NCI-H2107 treated with DMSO at 0.1 percent for 48 hours (cell line): ENCODE data around the gene LRRC8A.
"Not testable (repeated sequence)": the region's sequence is repeated elsewhere in the genome, so short reads cannot be mapped to it uniquely, and the experiment has no call there.

Source experiments
- DNase-seq: peaks from one replicate; lab custom pipeline; 2025; ENCODE audit not compliant: unreplicated experiment; lab: John Stamatoyannopoulos, UW

The LRRC8A gene

GRCh38 chr9:128919402-128920089, 37.6 kb downstream of the LRRC8A start:
- no peak for DNase-seq

DNA sequence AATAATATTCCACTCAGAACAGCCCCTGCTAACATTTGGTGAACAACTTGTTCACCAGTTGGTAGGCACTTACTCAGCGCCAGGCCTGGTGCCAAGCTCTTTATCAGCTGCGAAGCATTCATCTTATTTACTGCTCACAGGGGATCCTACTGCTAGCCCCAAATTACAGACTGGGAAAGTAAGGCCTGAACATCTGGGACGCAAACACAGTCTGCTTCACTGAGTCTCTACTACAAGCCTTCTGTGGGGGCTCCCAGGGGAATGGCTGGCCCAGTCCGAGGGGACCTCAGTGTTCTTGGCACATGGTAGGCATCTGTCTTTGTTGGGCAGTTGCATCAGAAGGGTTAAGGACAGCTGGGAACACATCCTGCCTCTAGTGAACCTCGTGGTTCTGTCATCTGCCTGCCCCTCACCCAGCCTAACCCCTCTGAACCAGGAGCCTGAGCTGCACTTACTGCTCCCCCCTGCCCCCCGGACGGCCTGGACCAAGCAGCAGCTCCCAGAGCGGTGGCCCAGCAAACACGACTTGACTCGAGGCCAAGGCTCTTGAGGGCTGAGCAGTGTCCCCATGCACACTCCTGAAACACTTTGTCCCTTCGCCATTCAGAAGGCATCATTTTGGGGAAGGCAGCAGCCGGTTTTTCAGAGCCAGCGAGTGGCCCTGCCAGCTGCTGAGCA, 38.6 kb downstream of the LRRC8A start, which contains the start of gene PHYHD1:
Gene PHYHD1, plus strand, starts transcription at position 602 of the 678 bp plus-strand sequence. CDS start 1,342 bp downstream, outside the sequence.
- DNase-seq: no peak

- no peak for DNase-seq
Measured at GRCh38 chr9:128921881-128922763, 40.2 kb downstream of the LRRC8A start.

DNA sequence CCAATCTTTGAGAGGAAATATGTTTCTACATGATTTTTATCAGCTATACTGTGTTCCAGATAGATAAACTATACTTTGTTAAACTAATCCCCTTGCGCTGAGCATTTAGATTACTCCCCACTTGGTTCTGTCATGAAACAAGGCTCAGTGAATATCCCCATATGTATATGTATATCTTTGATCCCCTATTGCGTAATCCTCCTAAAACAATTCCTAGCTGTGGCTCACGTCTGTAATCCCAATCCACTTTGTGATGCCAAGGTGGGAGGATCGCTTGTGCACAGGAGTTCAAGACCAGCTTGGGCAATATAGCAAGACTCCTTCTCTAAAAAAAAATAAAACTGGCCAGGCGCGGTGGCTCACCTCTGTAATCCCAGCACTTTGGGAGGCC, 41.6 kb downstream of the LRRC8A start:
- no peak for DNase-seq

DNA sequence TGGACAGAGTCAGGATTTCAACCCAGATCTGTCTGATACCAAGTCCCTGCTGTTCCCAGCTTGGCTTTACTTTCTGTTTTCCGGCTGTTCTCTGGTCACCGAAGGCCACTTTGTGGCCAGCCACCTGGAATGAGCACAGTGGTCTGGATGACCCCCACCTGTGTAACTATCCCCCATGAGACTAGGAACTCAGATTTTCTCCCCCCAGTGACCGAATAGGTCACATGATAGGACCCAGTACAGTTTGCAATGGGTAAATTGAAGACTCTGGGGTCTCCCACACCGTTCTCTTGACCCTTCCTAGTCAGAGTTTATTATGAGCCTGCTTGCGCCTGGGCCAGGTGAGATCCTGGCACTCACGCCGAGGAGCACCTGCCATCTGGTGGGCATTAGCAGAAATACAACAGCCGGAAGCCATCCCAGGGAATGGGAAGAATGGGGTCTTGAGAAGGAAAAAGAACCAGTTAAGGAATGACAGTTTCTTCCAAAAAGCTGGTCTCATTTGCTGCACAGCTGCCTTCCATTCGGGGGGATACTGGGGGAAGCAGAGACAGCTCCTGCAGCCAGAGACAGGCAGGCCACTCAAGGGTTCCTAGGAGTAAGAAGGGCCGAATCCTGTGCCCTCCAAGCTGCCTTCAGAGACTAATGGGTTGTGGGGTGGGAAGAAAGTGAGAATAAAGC, 45.9 kb downstream of the LRRC8A start:
- DNase-seq: no peak

GRCh38 chr9:128928624-128929023, 46.7 kb downstream of the LRRC8A start:
- no peak for DNase-seq

DNA sequence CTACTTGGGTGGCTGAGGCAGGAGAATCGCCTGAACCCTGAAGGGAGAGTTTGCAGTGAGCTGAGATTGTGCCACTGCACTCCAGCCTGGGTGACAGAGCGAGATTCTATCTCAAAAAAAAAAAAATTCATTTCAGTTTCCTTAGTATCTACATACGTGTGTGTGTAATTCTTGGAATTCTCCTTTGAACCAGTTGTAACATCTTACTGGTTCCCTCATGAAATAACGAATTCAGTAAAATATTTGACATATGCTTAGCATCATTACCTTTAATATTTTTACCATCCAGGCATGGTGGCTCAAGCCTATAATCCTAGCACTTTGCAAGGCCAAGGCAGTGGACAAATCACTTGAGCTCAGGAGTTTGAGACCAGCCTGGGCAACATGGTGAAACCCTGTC, 47.6 kb downstream of the LRRC8A start:
- no peak for DNase-seq

GRCh38 chr9:128933731-128934130, 51.8 kb downstream of the LRRC8A start:
- DNase-seq: no peak

GRCh38 chr9:128936171-128936865, 54.4 kb downstream of the LRRC8A start:
- DNase-seq: no peak

- no peak for DNase-seq
Measured at GRCh38 chr9:128937310-128938165, 55.6 kb downstream of the LRRC8A start.

GRCh38 chr9:128940271-128940921, 58.5 kb downstream of the LRRC8A start:
- no peak for DNase-seq

DNA sequence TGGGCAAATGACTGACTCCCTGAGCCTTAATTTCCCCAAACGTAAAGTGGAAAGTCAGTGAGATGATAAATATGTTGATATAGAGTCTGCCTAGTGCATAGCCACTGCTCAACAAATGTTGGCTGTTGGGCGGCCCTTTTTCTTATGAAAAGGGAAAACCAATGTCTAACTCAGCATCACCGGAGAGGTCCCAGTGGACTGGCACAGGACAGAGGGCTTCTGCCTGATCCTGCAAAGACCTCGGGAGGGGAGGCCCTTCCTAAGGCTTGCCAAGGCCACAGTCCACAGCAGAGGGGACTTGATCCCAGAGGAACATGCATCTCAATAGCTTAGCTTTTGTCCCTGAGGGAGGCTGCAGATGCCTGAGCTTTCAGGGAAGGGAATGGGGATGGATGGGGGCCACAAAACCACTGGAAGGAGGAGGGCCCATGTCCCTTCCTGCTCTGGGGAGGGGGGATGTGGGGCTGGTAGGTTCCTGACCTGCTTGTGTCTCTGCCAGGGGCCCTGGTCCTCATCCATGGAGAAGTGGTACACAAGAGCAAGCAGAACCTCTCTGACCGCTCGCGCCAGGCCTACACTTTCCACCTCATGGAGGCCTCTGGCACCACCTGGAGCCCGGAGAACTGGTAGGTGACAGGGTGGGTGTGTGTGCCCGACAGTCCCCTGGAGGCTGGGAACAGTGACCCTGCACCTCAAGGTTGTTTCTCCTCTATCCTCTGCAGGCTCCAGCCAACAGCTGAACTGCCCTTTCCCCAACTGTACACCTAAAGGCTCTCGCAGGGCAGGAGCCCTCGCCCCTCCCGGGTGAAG, 59.2 kb downstream of the LRRC8A start:
- no peak for DNase-seq

GRCh38 chr9:128943832-128944620, 62.1 kb downstream of the LRRC8A start:
- no peak for DNase-seq

DNA sequence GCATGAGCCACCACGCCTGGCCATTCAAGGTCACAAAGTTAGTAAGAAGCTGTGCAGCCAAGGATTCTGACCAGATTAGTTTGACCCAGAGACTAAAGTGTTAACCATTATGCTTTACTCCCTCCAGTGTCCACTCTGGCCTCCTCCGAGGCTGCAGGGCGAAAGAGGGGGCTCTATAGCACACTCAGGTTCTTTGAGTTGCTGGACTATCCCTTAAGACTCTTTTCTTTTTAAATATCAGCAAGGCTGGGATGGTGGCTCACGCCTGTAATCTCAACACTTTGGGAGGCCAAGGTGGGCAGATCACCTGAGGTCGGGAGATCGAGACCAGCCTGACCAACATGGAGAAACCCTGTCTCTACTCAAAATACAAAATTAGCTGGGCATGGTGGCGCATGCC, 63.0 kb downstream of the LRRC8A start:
- not testable (repeated sequence) for DNase-seq

DNA sequence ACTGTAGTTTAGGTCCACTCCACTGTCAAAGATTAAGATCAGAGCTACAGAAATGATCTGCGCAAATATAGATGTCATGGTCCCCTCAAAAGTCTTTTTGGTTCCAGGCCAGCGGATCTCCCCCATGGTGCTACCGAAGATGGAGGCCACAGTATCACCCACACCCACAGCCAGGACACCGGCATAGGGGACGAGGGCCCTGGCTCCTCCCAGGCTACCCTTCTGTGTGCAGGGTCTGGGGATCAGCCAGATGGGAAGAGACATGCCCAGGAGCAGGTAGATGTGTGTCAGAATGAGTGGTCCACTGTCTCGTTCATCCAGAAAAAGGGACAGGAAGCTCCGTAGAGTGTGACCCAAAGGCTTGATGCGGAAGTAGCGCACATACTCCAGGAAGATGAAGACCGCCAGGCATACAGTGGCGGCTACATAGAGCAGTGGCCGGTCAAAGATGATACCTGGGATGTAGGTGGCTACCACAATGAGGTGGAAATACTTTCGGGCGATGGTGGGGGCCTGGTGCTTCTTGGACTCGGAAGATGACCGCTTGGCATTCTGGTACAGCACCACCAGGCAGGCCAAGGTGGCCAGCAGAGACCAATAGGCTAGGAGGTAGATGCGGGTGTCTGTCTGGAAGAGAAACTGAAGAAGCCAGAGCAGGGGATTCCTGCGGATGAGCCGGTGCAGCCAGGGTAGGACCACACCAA, 64.0 kb downstream of the LRRC8A start:
- DNase-seq: no peak

DNA sequence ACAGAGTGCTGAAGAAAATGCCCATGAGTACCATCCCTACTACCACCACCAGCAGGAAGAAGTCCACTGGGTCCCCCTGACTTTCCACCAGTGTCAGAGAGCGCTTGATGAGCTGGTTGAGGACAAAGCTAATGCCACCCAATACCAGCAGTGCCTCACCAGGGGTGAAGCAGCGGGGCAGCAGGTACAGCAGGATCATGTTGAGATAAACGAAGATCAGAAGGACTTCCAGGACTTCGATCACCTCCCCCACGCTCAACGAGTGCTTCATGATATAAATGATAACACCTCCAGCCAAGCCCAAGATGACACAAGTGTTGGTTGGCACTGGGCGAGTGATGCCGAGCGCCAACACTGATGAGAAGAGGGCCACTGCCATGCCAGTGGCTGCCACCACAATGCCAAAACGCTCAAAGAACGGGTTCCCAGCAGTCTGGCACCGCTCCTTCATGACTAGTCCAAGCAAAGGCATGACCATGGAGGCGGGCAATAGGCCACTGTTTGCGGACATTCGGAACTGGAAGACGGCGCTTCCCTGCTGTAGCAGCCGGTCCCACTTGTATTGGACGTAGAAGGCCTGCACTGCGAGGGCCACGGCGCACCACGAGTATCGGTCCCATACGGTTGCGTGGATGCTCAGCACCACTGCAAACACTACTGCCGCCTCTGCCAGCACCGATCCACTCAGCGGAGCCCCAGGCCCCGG, 64.8 kb downstream of the LRRC8A start:
- DNase-seq: no peak

DNA sequence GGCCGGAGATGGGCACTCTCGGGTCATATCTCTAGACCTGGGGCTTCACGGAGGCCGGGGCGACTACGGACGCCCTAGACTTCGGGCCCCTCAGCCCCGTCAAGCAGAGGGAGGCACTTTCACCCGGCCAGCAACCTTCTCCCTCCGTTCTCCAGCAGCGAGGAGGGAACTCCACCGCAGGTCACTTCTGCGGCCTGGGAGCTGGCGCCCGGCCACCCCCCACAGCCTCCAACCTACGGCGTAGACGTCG, 65.3 kb downstream of the LRRC8A start:
- DNase-seq: no peak
